KMS-11 (cell line): ENCODE measurements around the gene FOCAD.
A peak's percentile ranks its signal among the peaks of the same experiment; 100 is the strongest.

Experiments
- H2AFZ ChIP-seq: fragments of 200-600 bp; sonication (generic); 2 replicates; pipeline ENCODE4 v1.6.1; 2016; ENCODE audit warnings: antibody characterized with exemption, mixed run types, low read depth
- H3K27ac ChIP-seq: fragments of 200-600 bp; sonication (generic); 2 replicates; pipeline ENCODE4 v1.6.1; 2016; ENCODE audit warnings: mild to moderate bottlenecking, mixed run types
- H3K27me3 ChIP-seq: fragments of 200-600 bp; sonication (generic); 2 replicates; pipeline ENCODE4 v1.6.1; 2017; ENCODE audit warnings: mild to moderate bottlenecking, low read depth, mixed run types, moderate library complexity; ENCODE audit not compliant: insufficient read depth
- H3K36me3 ChIP-seq: fragments of 200-600 bp; sonication (generic); 2 replicates; pipeline ENCODE4 v1.6.1; 2017; ENCODE audit warnings: mild to moderate bottlenecking, mixed run types; ENCODE audit not compliant: insufficient read depth
- H3K4me1 ChIP-seq: fragments of 200-600 bp; sonication (generic); 2 replicates; pipeline ENCODE4 v1.6.1; 2016; ENCODE audit warnings: mild to moderate bottlenecking, low read depth, mixed run types; ENCODE audit not compliant: poor library complexity, severe bottlenecking
- H3K4me2 ChIP-seq: fragments of 200-600 bp; sonication (generic); 2 replicates; pipeline ENCODE4 v1.7.0; 2016; ENCODE audit warnings: mild to moderate bottlenecking, mixed run types
- H3K4me3 ChIP-seq: fragments of 200-600 bp; sonication (generic); IDR thresholded peaks from 2 replicates; pipeline ENCODE4 v1.6.1; 2017; ENCODE audit warnings: low read depth, low read length, mixed read lengths; ENCODE audit not compliant: insufficient read depth
- H3K79me2 ChIP-seq: fragments of 200-600 bp; sonication (generic); 2 replicates; pipeline ENCODE4 v1.6.1; 2016; ENCODE audit warnings: low read depth, mixed run types; ENCODE audit not compliant: insufficient read depth
- H3K9ac ChIP-seq: fragments of 200-600 bp; sonication (generic); 2 replicates; pipeline ENCODE4 v1.6.1; 2016; ENCODE audit warnings: mild to moderate bottlenecking, mixed run types
- H4K20me1 ChIP-seq: fragments of 200-600 bp; sonication (generic); 2 replicates; pipeline ENCODE4 v1.6.1; 2016; ENCODE audit warnings: mild to moderate bottlenecking, mixed run types; ENCODE audit not compliant: insufficient read depth
- CTCF ChIP-seq: fragments of 200-600 bp; sonication (generic); conservative IDR thresholded peaks from 2 replicates; pipeline ENCODE4 v1.6.1; 2017; ENCODE audit warnings: low read depth, mild to moderate bottlenecking, antibody characterized with exemption, low read length, moderate library complexity, mixed read lengths

Gene FOCAD

GRCh38 chr9:20684035-20684874 lies at the start of gene FOCAD:
TSS of gene FOCAD (plus strand) at chr9:20684259. CDS start at chr9:20715354, 31,095 bp downstream.
- Histone ChIP-seq H3K4me1 (peaks cover 25% of the 10 kb centered on the region), H4K20me1 (no peaks in the 10 kb centered on the region), H3K4me3 (no peak within 1 kb of the TSS), H2AFZ (peak within 1 kb of the TSS; percentile 72), H3K27me3 (no peaks in the 10 kb centered on the region), H3K9ac (peak within 1 kb of the TSS; percentile 81), H3K36me3 (no peaks in the 10 kb centered on the region), H3K79me2 (peaks cover 31% of the 10 kb centered on the region), H3K4me2 (peak within 1 kb of the TSS; percentile 65), H3K27ac (peak within 1 kb of the TSS; percentile 81)
- TF ChIP-seq CTCF = no peak

- Histone ChIP-seq H3K4me3 (no peak overlapping the region), H4K20me1 (no peaks in the 10 kb centered on the region), H3K4me1 (peaks cover 5% of the 10 kb centered on the region), H3K27me3 (no peaks in the 10 kb centered on the region), H3K9ac (no peak overlapping the region), H3K27ac (no peak overlapping the region), H3K36me3 (no peaks in the 10 kb centered on the region), H2AFZ (no peak overlapping the region), H3K79me2 (no peaks in the 10 kb centered on the region), H3K4me2 (no peak overlapping the region)
- TF ChIP-seq CTCF = no peak
Measured at GRCh38 chr9:20634895-20635294, 49.2 kb upstream of the FOCAD start.

GRCh38 chr9:20636888-20637440 lies 47.1 kb upstream of the FOCAD start:
- peaks cover 26% of the 10 kb centered on the region for H3K4me1 ChIP-seq

More at GRCh38 chr9:20636888-20637440, 47.1 kb upstream of the FOCAD start:
- Histone ChIP-seq H3K36me3 (no peaks in the 10 kb centered on the region), H3K9ac (no peak overlapping the region), H3K4me2 (no peak overlapping the region), H2AFZ (no peak overlapping the region), H3K4me3 (no peak overlapping the region), H3K79me2 (no peaks in the 10 kb centered on the region), H4K20me1 (no peaks in the 10 kb centered on the region), H3K27me3 (no peaks in the 10 kb centered on the region), H3K27ac (no peak overlapping the region)
- no peak for TF ChIP-seq CTCF
